HL-60 (cell line): Measurements from ENCODE around the gene GNAL.

Experiments used
- DNase-seq, 2 experiments: peaks; one replicate each; pipeline ENCODE4 v3.0.0-alpha.2; 2010 to 2020; ENCODE audit warnings: low read depth in 1 of 2, low spot score in 1 of 2
- H3K27ac ChIP-seq: fragments of 250-450 bp; sonication (Bioruptor Pico); replicated peaks from 2 replicates; pipeline ENCODE4 v1.5.1; 2020; ENCODE audit warnings: mild to moderate bottlenecking, moderate library complexity
- H3K27me3 ChIP-seq: fragments of 250-450 bp; sonication (Bioruptor Pico); 2 replicates; pipeline ENCODE4 v1.5.1; 2021; ENCODE audit warnings: mild to moderate bottlenecking, moderate library complexity; ENCODE audit not compliant: insufficient read depth, poor library complexity, severe bottlenecking
- H3K4me3 ChIP-seq: replicated peaks from 2 replicates; pipeline ENCODE4 v1.5.1; 2011; ENCODE audit warnings: mild to moderate bottlenecking, control low read depth, low read length; ENCODE audit not compliant: insufficient read depth
- CTCF ChIP-seq: IDR thresholded peaks from one replicate; pipeline ENCODE4 v1.5.1; 2011; ENCODE audit warnings: low read length, control low read depth, inconsistent platforms; ENCODE audit not compliant: insufficient read depth
- GABPA ChIP-seq: IDR thresholded peaks from 2 replicates; pipeline ENCODE4 v1.6.1; 2012; ENCODE audit warnings: low read depth
- POLR2AphosphoS5 ChIP-seq: IDR thresholded peaks from 2 replicates; pipeline ENCODE4 v1.6.1; 2012; ENCODE audit warnings: low read depth
- REST ChIP-seq: IDR thresholded peaks from 2 replicates; pipeline ENCODE4 v1.6.1; 2012; ENCODE audit warnings: low read depth; ENCODE audit not compliant: insufficient replicate concordance
- SPI1 ChIP-seq: IDR thresholded peaks from 2 replicates; pipeline ENCODE4 v1.6.1; 2012; ENCODE audit warnings: low read depth, mild to moderate bottlenecking, borderline replicate concordance

The GNAL gene

GRCh38 chr18:11897781-11898180 lies 208.7 kb downstream of the GNAL start:
- no peak overlapping the region for H3K27ac ChIP-seq
- no peak for DNase-seq
- TF ChIP-seq POLR2AphosphoS5 = no peak
- TF ChIP-seq REST = no peak
- no peak for TF ChIP-seq SPI1
- TF ChIP-seq CTCF = no peak
- no peak for TF ChIP-seq GABPA
- H3K4me3 ChIP-seq = no peak overlapping the region
- H3K27me3 ChIP-seq = no peaks in the 10 kb centered on the region

GRCh38 chr18:11899063-11899462 lies 210.0 kb downstream of the GNAL start:
- H3K4me3 ChIP-seq = no peak overlapping the region
- DNase-seq = peak in 1 of 2 experiments; percentile 60
- no peak overlapping the region; the same call in 1 of the 2 replicates for H3K27ac ChIP-seq
- no peaks in the 10 kb centered on the region for H3K27me3 ChIP-seq
- TF ChIP-seq GABPA (no peak), CTCF (no peak), REST (no peak), POLR2AphosphoS5 (no peak), SPI1 (no peak)

GRCh38 chr18:11901826-11902438 lies 212.9 kb downstream of the GNAL start:
- Histone ChIP-seq H3K27me3 (no peaks in the 10 kb centered on the region), H3K27ac (no peak overlapping the region), H3K4me3 (no peak overlapping the region)
- DNase-seq = no peak
- TF ChIP-seq REST = no peak
- no peak for TF ChIP-seq POLR2AphosphoS5
- TF ChIP-seq GABPA = no peak
- no peak for TF ChIP-seq CTCF
- TF ChIP-seq SPI1 = no peak
